Measurements from ENCODE around the gene GRP. TPM values are rescaled to one million over a fixed set of nuclear protein-coding genes. Genes with fewer than 3 reads are reported as not detected.

GRP gene
- total RNA-seq, 4 donors from 2014 or later = 0.67 to 8.6 (median 2.9) TPM; not detected in 1

GRCh38 chr18:59228351-59228750 lies 8.4 kb downstream of the GRP start:
- no peak overlapping the region for H3K27ac ChIP-seq
- H3K36me3 ChIP-seq = no peaks in the 10 kb centered on the region
- WGBS, 2 donors = 54 to 62% methylated on average over 1 of the region's 1 CpG
- H3K4me1 ChIP-seq = no peaks in the 10 kb centered on the region
- intact Hi-C loops (cut with DNase I) = no loop called here
- DNase-seq = no peak
- no peaks in the 10 kb centered on the region for H3K9me3 ChIP-seq
- no peak for TF ChIP-seq POLR2A (IDR thresholded peaks at IDR 0.05)
- no peaks in the 10 kb centered on the region for H3K27me3 ChIP-seq
- H3K4me3 ChIP-seq (replicated peaks in 1 of 3) = no peak overlapping the region

DNA sequence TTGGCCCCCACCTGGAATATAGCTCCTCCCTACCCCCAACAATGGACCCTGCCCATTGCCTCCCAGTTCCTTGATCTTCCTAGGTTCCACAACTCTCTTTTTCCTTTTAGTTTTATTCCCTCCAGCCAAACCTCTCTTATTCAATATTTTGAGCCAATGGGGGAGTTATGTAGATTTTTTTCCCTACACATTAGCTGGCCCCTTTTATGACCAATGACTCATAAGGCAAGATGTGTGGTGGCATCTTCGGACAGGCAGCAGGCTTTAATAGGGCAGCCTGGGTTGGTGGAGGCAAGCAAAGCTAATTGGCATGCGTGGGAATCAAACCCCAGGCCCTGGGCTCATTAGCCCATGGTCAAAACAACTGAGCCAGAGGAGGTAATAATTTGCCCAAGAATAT lies 9.2 kb downstream of the GRP start:
- TF ChIP-seq, protein P1, sequence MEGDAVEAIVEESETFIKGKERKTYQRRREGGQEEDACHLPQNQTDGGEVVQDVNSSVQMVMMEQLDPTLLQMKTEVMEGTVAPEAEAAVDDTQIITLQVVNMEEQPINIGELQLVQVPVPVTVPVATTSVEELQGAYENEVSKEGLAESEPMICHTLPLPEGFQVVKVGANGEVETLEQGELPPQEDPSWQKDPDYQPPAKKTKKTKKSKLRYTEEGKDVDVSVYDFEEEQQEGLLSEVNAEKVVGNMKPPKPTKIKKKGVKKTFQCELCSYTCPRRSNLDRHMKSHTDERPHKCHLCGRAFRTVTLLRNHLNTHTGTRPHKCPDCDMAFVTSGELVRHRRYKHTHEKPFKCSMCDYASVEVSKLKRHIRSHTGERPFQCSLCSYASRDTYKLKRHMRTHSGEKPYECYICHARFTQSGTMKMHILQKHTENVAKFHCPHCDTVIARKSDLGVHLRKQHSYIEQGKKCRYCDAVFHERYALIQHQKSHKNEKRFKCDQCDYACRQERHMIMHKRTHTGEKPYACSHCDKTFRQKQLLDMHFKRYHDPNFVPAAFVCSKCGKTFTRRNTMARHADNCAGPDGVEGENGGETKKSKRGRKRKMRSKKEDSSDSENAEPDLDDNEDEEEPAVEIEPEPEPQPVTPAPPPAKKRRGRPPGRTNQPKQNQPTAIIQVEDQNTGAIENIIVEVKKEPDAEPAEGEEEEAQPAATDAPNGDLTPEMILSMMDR (IDR thresholded peaks at IDR 0.05) = no peak
- no peak for TF ChIP-seq POLR2A (IDR thresholded peaks at IDR 0.05)
- 95 to 96% methylated on average over 2 of the region's 2 CpGs for WGBS, 2 donors
- no peaks in the 10 kb centered on the region for H3K9me3 ChIP-seq
- no peak for DNase-seq
- H3K27ac ChIP-seq = no peak overlapping the region
- intact Hi-C loops (cut with DNase I) = no loop called here
- no peaks in the 10 kb centered on the region for H3K27me3 ChIP-seq
- no peaks in the 10 kb centered on the region for H3K36me3 ChIP-seq
- H3K4me3 ChIP-seq (replicated peaks in 1 of 3) = no peak overlapping the region
- H3K4me1 ChIP-seq = no peaks in the 10 kb centered on the region

DNA sequence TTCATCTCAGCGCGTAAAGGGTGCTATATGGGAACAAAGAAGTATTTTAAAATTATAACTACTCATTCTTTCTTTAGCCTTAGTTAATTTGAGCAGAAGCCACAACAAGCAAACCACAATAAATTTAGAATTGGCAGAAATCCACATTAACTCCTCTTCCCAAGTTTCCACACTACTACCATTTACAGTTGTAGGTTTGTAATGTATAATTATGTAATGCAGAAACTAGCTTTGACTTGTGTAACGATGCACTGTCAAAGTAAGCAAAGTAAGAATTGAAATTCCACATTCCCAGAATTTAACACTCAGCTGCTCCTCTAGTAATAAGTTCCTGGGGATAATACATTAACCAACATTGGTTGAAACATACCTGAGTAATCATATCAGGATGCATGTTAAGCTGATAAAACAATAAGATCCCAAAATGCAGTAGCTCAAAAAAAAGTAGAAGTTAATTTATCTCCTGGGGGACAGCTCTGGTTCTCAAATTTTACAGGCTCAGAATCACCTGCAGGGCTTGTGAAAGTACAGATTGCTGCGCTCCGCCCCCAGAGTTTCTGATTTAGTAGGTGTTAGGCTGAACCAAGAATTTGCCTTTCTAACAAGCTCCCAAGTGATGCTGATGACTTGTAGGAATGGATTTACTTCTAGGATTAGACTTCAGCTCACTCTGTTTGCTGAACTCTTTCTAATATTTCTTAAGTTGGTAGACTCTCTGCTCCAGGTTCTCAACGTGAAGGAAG lies 9.9 kb downstream of the GRP start:
- Histone ChIP-seq H3K27ac (no peak overlapping the region), H3K9me3 (no peaks in the 10 kb centered on the region), H3K27me3 (no peaks in the 10 kb centered on the region), H3K36me3 (no peaks in the 10 kb centered on the region), H3K4me3 (replicated peaks in 1 of 3) (no peak overlapping the region), H3K4me1 (no peaks in the 10 kb centered on the region)
- no peak for DNase-seq
- 71 to 78% methylated on average over 6 of the region's 6 CpGs for WGBS, 2 donors
- intact Hi-C loops (cut with DNase I) = no loop called here
- TF ChIP-seq, protein P1 (IDR thresholded peaks at IDR 0.05) = no peak
- no peak for TF ChIP-seq POLR2A (IDR thresholded peaks at IDR 0.05)

GRCh38 chr18:59231114-59231513 lies 11.2 kb downstream of the GRP start:
- DNase-seq = no peak
- Histone ChIP-seq H3K27ac (no peak overlapping the region), H3K4me1 (no peaks in the 10 kb centered on the region), H3K36me3 (no peaks in the 10 kb centered on the region), H3K4me3 (replicated peaks in 1 of 3) (no peak overlapping the region), H3K27me3 (no peaks in the 10 kb centered on the region), H3K9me3 (no peaks in the 10 kb centered on the region)
- WGBS, 2 donors = 80 to 81% methylated on average over 5 of the region's 5 CpGs
- intact Hi-C loops (cut with DNase I) = no loop called here
- TF ChIP-seq, protein P1 (IDR thresholded peaks at IDR 0.05) = no peak
- no peak for TF ChIP-seq POLR2A (IDR thresholded peaks at IDR 0.05)

DNA sequence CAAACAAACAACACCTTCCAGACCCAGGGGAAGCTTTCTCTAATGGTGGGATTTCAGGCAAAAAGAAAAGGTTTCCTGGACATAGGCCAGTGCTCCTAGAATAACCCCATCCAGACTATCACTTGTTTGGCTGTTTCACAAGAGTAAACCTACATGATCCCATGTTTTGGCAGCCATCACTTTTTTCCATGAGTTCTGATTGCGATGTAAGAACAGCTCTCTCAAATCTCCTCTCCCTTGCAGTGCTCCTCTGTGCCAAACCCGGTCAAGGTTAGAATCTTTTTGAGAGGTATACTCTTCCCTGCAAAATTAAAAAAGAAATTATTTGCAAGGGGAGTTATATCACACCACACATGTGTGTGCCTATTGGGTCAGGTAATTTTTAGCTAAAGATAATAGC lies 11.9 kb downstream of the GRP start:
- Histone ChIP-seq H3K36me3 (no peaks in the 10 kb centered on the region), H3K27me3 (no peaks in the 10 kb centered on the region), H3K4me1 (no peaks in the 10 kb centered on the region), H3K9me3 (no peaks in the 10 kb centered on the region), H3K4me3 (replicated peaks in 1 of 3) (no peak overlapping the region), H3K27ac (no peak overlapping the region)
- intact Hi-C loops (cut with DNase I) = no loop called here
- 74 to 96% methylated on average over 2 of the region's 2 CpGs for WGBS, 2 donors
- no peak for TF ChIP-seq POLR2A (IDR thresholded peaks at IDR 0.05)
- TF ChIP-seq, protein P1 (IDR thresholded peaks at IDR 0.05) = no peak
- DNase-seq = no peak

All from thyroid gland (tissue), 4 donors.